Prostate gland (tissue), 2 donors: ENCODE measurements around the gene RHOT2.

Source experiments
- POLR2A ChIP-seq: fragments of 450-650 bp; IDR thresholded peaks from one replicate; pipeline ENCODE4 v1.6.1; 2016; ENCODE audit warnings: antibody characterized with exemption, mild to moderate bottlenecking
- POLR2AphosphoS5 ChIP-seq: sonication (generic); formaldehyde crosslinking; IDR thresholded peaks from one replicate; pipeline ENCODE4 v1.6.1; 2017; ENCODE audit warnings: antibody characterized with exemption
- TF ChIP-seq, protein P1 (sequence below), 4 experiments: fragments of 200-600 bp in 2 of 4; fragments of 450-650 bp in 2 of 4; sonication (generic) in 2 of 4; IDR thresholded peaks; 1 replicate in 3 of 4; 2 replicates in 1 of 4; pipeline ENCODE4 v1.5.1; 2016 to 2019; ENCODE audit warnings: antibody characterized with exemption in 4 of 4, mild to moderate bottlenecking in 2 of 4, moderate library complexity in 2 of 4

DNA sequence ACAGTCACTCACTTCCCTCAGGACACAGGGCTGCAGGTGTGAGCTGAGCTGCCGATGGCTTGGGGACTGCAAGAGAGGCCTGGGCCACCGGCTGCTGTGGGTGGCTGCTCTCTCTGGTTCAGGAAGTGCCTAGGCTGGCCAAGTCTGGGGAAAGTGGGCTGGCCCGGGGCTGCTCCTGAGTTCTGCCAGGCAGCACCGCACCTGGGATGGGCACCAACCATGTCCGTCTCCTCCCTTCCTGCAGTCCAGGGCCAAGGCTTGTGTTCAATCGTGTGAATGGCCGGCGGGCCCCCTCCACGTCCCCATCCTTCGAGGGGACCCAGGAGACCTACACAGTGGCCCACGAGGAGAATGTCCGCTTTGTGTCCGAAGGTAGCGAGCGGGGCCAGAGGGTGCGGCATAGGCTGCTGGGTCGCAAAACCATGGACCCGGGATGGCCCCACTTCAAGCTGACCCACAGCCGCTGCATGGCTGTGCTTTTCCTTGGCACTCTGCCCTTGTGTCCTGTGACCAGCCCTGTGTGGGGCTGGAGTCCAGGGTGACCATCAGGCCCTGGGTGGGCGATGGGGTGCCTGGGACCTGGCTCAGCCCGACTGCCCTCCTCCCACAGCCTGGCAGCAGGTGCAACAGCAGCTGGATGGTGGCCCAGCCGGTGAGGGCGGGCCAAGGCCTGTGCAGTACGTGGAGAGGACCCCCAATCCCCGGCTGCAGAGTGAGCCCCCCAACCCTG, 20.6 kb upstream of the RHOT2 start:
- TF ChIP-seq, protein P1, sequence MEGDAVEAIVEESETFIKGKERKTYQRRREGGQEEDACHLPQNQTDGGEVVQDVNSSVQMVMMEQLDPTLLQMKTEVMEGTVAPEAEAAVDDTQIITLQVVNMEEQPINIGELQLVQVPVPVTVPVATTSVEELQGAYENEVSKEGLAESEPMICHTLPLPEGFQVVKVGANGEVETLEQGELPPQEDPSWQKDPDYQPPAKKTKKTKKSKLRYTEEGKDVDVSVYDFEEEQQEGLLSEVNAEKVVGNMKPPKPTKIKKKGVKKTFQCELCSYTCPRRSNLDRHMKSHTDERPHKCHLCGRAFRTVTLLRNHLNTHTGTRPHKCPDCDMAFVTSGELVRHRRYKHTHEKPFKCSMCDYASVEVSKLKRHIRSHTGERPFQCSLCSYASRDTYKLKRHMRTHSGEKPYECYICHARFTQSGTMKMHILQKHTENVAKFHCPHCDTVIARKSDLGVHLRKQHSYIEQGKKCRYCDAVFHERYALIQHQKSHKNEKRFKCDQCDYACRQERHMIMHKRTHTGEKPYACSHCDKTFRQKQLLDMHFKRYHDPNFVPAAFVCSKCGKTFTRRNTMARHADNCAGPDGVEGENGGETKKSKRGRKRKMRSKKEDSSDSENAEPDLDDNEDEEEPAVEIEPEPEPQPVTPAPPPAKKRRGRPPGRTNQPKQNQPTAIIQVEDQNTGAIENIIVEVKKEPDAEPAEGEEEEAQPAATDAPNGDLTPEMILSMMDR (IDR thresholded peaks at IDR 0.05) = no peak
- TF ChIP-seq POLR2A = no peak
- TF ChIP-seq POLR2AphosphoS5 = no peak
